HepG2 (cell line): ENCODE measurements around the gene KLHL33. TPM values are rescaled to one million over a fixed set of nuclear protein-coding genes. Genes with fewer than 3 reads are reported as not detected.
A peak's percentile ranks its signal among the peaks of the same experiment; 100 is the strongest.

Source experiments
- DNMT3B ChIP-seq: conservative IDR thresholded peaks from 2 replicates; pipeline ENCODE4 v1.6.1; 2016; ENCODE audit warnings: missing biosample characterization, control low read depth
- ETV5 ChIP-seq: IDR thresholded peaks from 2 replicates; pipeline ENCODE4 v1.6.1; 2018; ENCODE audit warnings: missing biosample characterization, missing genetic modification reagents, inconsistent platforms, borderline replicate concordance
- HMGXB4 ChIP-seq, 2 experiments: sonication (generic) in 1 of 2; formaldehyde crosslinking in 1 of 2; IDR thresholded peaks; 2 replicates each; pipeline versions ENCODE4 v1.4.0 to v1.6.1; 2018 to 2020; ENCODE audit warnings: missing genetic modification reagents in 2 of 2, borderline replicate concordance in 1 of 2, low read depth in 1 of 2, mild to moderate bottlenecking in 1 of 2, missing biosample characterization in 1 of 2
- HNF4A ChIP-seq: sonication (generic); formaldehyde crosslinking; IDR thresholded peaks from 2 replicates; pipeline ENCODE4 v1.4.0; 2020; ENCODE audit warnings: missing genetic modification reagents
- HNF4G ChIP-seq, 2 experiments: sonication (generic) in 1 of 2; formaldehyde crosslinking in 1 of 2; IDR thresholded peaks; 2 replicates each; pipeline versions ENCODE4 v1.4.0 to v1.6.1; 2011 to 2020; ENCODE audit warnings: borderline replicate concordance in 2 of 2, low read depth in 2 of 2, mild to moderate bottlenecking in 2 of 2, low read length in 1 of 2, missing genetic modification reagents in 1 of 2, moderate library complexity in 1 of 2
- ISX ChIP-seq: sonication (generic); formaldehyde crosslinking; conservative IDR thresholded peaks from 2 replicates; pipeline ENCODE4 v1.5.0; 2020; ENCODE audit warnings: missing genetic modification reagents
- KMT2B ChIP-seq: IDR thresholded peaks from 2 replicates; pipeline ENCODE4 v1.6.1; 2016; ENCODE audit warnings: missing genetic modification reagents, missing compliant biosample characterization
- MAF1 ChIP-seq: sonication (generic); formaldehyde crosslinking; IDR thresholded peaks from 2 replicates; pipeline ENCODE4 v1.5.0; 2020; ENCODE audit warnings: missing genetic modification reagents, borderline replicate concordance
- MAX ChIP-seq: IDR thresholded peaks from 2 replicates; pipeline ENCODE4 v1.6.1; 2012; ENCODE audit warnings: inconsistent platforms
- MTF1 ChIP-seq: sonication (generic); formaldehyde crosslinking; IDR thresholded peaks from 2 replicates; pipeline ENCODE4 v1.5.0; 2020; ENCODE audit warnings: missing genetic modification reagents
- MXD3 ChIP-seq: IDR thresholded peaks from 2 replicates; pipeline ENCODE4 v1.6.1; 2016; ENCODE audit warnings: mild to moderate bottlenecking, missing biosample characterization, missing genetic modification reagents
- MXD4 ChIP-seq: IDR thresholded peaks from 2 replicates; pipeline ENCODE4 v1.6.1; 2016; ENCODE audit warnings: mild to moderate bottlenecking, missing biosample characterization, missing genetic modification reagents
- SIN3A ChIP-seq: IDR thresholded peaks from 2 replicates; pipeline ENCODE4 v1.6.1; 2011; ENCODE audit warnings: low read depth, mild to moderate bottlenecking, control low read depth, low read length, borderline replicate concordance
- ZNF274 ChIP-seq: sonication (generic); formaldehyde crosslinking; IDR thresholded peaks from 2 replicates; pipeline ENCODE4 v1.5.1; 2020; ENCODE audit warnings: mild to moderate bottlenecking, missing genetic modification reagents
- ZNF550 ChIP-seq: sonication (generic); formaldehyde crosslinking; IDR thresholded peaks from 2 replicates; pipeline ENCODE4 v1.4.0; 2020; ENCODE audit warnings: mild to moderate bottlenecking, missing genetic modification reagents, borderline replicate concordance
- ZNF772 ChIP-seq: sonication (generic); formaldehyde crosslinking; IDR thresholded peaks from 2 replicates; pipeline ENCODE4 v1.5.0; 2020; ENCODE audit warnings: mild to moderate bottlenecking, missing genetic modification reagents
- ZNF776 ChIP-seq: sonication (generic); formaldehyde crosslinking; IDR thresholded peaks from 2 replicates; pipeline ENCODE4 v1.4.0; 2020; ENCODE audit warnings: mild to moderate bottlenecking, missing genetic modification reagents
- ZNF891 ChIP-seq: sonication (generic); formaldehyde crosslinking; IDR thresholded peaks from 2 replicates; pipeline ENCODE4 v1.5.0; 2020; ENCODE audit warnings: mild to moderate bottlenecking, missing genetic modification reagents
- ZSCAN30 ChIP-seq: sonication (generic); formaldehyde crosslinking; IDR thresholded peaks from 2 replicates; pipeline ENCODE4 v1.5.0; 2020; ENCODE audit warnings: mild to moderate bottlenecking, missing genetic modification reagents
- polyA plus RNA-seq, 8 experiments: library from polyadenylated mRNA; depleted of rRNA in 3 of 8; stranded (reverse) in 7 of 8; unstranded in 1 of 8; fragments of >200 nt; fragmentation: Illumina TruSeq in 4 of 8; extraction: Trizol in 4 of 8; gene quantifications; 2 replicates each; pipeline versions ENCODE4 v1.2.1 to v1.2.3, GENCODE V29; 2011 to 2016; ENCODE audit warnings: low read depth in 4 of 8, missing spikeins in 1 of 8, mixed read lengths in 1 of 8; ENCODE audit not compliant: insufficient read depth in 1 of 8
- total RNA-seq, 5 experiments: library from RNA; depleted of rRNA; stranded (reverse); fragments of >200 nt; fragmentation: Illumina TruSeq; extraction: Trizol; gene quantifications; 2 replicates each; pipeline ENCODE4 v1.2.3, GENCODE V29; 2016; ENCODE audit warnings: low read depth in 1 of 5
- TF ChIP-seq, protein P1 (sequence below): sonication (generic); formaldehyde crosslinking; IDR thresholded peaks from 2 replicates; pipeline ENCODE4 v1.4.0; 2020; ENCODE audit warnings: missing genetic modification reagents; ENCODE audit errors: not compliant biosample characterization
- TF ChIP-seq, protein P2 (sequence below): sonication (generic); formaldehyde crosslinking; conservative IDR thresholded peaks from 2 replicates; pipeline ENCODE4 v1.4.0; 2020; ENCODE audit warnings: missing genetic modification reagents
- TF ChIP-seq, protein P3 (sequence below): sonication (generic); formaldehyde crosslinking; IDR thresholded peaks from 2 replicates; pipeline ENCODE4 v1.5.0; 2020; ENCODE audit warnings: missing genetic modification reagents

Gene KLHL33
- total and polyA plus RNA-seq, 2 of the 13 experiments (the other 11 are each of a cell fraction or from before 2014, with no cell fraction given) = not detected

DNA sequence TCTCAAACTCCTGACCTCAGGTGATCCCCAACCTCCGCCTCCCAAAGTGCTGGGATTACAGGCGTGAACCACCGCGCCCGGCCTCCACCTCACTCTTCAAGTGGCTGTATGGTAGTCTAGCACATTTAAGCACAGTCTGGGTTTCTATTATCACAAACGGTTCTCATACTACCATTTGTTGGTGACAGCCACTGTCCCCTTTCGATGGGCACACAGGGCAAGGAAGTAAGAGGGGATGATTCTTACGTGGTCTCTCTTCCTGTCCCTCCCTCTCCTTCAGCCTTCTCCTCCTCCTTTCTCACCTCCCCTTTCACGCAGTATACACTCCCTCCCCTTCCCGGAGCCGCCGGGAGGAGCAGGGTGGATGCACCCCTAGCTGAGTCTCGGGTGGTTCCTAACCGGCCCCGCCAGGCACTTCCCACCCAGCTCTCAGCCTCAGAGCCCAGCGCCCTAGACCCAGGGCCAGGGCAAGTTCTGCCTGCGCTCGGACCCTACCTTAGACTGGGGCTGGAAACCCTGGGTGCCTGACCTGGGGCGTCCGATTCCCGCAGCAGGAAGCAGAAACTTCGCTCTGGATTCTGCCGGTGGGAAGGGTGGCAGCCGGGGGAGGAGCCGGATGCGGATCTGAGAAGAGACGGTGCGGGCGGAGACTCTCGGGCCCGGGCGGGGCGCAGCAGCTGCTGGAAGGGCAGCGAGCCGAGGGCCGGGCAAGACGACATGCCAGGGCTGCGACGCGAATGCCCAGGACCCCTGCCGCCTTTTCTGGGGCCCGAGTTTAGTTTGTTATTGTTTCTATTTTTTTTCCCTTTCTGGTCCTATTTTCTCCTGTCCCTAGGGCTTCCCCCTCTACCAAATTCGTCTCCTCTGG is 22.9 kb downstream of the KLHL33 start, which contains the start of gene TEP1 (continued):
- TF ChIP-seq SIN3A (peak; percentile 63), MXD4 (CRISPR knock-in tag) (no peak), ETV5 (CRISPR knock-in tag) (peak; percentile 86), KMT2B (peak; percentile 60), ZSCAN30 (no peak), ZNF550 (no peak), MAX (peak; percentile 58; the same call in 1 of the 2 replicates), HMGXB4 (CRISPR knock-in tag; IDR thresholded peaks at IDR 0.05; ENCODE audit: borderline replicate concordance in 1 of 2, low read depth in 1 of 2) (peak; percentile 85 to 94; a peak in 3 of 4 replicates), HNF4G (IDR thresholded peaks at IDR 0.05; ENCODE audit: borderline replicate concordance, low read depth, low read length) (no peak), HNF4G (CRISPR knock-in tag; IDR thresholded peaks at IDR 0.05; ENCODE audit: borderline replicate concordance, low read depth) (no peak), ZNF776 (peak; percentile 82; the same call in 1 of the 2 replicates), ZNF891 (CRISPR knock-in tag) (peak; percentile 92), MTF1 (no peak; the same call in none of the 2 replicates), ZNF274 (CRISPR knock-in tag) (peak; percentile 78), ZNF772 (peak; percentile 81; the same call in 1 of the 2 replicates), HNF4A (CRISPR knock-in tag) (no peak), DNMT3B (CRISPR knock-in tag) (no peak; the same call in 1 of the 2 replicates), MXD3 (CRISPR knock-in tag) (peak; percentile 85), MAF1 (CRISPR knock-in tag) (0 out of 2 replicates have a peak, but pooled peaks have one; percentile 68), ISX (CRISPR knock-in tag) (peak; percentile 73; the same call in 1 of the 2 replicates)
- TF ChIP-seq, protein P1, sequence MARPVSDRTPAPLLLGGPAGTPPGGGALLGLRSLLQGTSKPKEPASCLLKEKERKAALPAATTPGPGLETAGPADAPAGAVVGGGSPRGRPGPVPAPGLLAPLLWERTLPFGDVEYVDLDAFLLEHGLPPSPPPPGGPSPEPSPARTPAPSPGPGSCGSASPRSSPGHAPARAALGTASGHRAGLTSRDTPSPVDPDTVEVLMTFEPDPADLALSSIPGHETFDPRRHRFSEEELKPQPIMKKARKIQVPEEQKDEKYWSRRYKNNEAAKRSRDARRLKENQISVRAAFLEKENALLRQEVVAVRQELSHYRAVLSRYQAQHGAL = peak; percentile 28
- TF ChIP-seq, protein P2, sequence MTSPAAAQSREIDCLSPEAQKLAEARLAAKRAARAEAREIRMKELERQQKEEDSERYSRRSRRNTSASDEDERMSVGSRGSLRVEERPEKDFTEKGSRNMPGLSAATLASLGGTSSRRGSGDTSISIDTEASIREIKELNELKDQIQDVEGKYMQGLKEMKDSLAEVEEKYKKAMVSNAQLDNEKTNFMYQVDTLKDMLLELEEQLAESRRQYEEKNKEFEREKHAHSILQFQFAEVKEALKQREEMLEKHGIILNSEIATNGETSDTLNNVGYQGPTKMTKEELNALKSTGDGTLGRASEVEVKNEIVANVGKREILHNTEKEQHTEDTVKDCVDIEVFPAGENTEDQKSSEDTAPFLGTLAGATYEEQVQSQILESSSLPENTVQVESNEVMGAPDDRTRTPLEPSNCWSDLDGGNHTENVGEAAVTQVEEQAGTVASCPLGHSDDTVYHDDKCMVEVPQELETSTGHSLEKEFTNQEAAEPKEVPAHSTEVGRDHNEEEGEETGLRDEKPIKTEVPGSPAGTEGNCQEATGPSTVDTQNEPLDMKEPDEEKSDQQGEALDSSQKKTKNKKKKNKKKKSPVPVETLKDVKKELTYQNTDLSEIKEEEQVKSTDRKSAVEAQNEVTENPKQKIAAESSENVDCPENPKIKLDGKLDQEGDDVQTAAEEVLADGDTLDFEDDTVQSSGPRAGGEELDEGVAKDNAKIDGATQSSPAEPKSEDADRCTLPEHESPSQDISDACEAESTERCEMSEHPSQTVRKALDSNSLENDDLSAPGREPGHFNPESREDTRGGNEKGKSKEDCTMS (CRISPR knock-in tag) = no peak
- TF ChIP-seq, protein P3, sequence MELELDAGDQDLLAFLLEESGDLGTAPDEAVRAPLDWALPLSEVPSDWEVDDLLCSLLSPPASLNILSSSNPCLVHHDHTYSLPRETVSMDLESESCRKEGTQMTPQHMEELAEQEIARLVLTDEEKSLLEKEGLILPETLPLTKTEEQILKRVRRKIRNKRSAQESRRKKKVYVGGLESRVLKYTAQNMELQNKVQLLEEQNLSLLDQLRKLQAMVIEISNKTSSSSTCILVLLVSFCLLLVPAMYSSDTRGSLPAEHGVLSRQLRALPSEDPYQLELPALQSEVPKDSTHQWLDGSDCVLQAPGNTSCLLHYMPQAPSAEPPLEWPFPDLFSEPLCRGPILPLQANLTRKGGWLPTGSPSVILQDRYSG = 0 out of 2 replicates have a peak, but pooled peaks have one; percentile 67
